ENCODE data around the gene GFPT2.

Gene GFPT2

DNA sequence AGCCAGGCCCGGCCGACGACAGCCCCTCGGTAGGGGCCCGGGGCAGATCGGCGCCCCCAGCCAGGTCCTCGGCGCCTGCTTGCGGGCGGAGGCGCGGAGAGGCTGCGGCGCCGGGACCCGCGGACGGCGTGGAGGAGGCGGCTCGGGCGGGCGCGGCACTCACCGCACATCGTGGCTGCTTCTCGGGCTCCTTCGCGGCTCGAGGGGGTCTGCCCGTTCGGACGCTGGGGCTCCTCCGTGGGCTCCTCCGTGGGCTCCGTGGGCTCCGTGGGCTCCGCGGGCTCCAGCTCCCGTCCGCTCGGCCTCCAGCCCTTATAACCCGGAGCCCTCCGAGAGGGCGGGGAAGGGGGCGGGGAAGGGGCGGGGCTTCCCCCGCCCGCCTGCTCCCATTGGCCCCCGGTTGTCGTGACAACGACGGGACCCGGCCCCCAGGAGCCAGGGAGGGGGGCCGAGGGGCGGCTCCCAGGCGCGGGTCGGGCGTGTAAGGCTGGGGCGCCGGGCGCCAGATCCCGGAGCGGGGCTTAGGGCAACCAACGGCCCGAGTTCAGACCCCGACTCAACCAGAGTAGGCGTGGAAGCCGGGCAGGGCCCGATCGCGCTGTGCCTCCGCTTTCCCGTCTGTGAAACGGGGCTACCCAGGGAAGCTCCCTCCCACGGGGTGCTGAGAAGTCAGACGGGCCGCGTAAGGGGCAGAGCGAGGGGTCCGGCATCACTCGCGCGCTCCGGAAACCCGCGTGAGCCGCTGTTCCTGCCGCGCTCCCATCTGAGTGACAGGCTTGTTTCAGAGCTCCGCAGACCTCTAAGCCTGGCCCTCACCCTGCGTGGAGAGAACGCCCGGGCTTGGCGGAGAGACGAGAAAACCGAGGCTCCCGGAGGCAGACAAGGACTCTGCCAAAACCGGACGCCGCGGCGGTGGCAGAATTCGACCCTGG, at the start of gene GFPT2:
TSS of gene GFPT2 (minus strand) at position 289 of the 932 bp plus-strand sequence. CDS start at position 170, 119 bp downstream.
- H3K4me3 ChIP-seq (ENCODE audit: low read length) = peak within 1 kb of the TSS; percentile 62
- TF ChIP-seq ZNF274 (IDR thresholded peaks at IDR 0.05; ENCODE audit: low read depth, low read length) = no peak

GRCh38 chr5:180402716-180403115, 49.6 kb upstream of the GFPT2 start:
- H3K4me3 ChIP-seq (ENCODE audit: low read length) = no peak overlapping the region
- TF ChIP-seq ZNF274 (IDR thresholded peaks at IDR 0.05; ENCODE audit: low read depth, low read length) = no peak

GRCh38 chr5:180401229-180401907, 48.2 kb upstream of the GFPT2 start:
- no peak overlapping the region for H3K4me3 ChIP-seq (ENCODE audit: low read length)
- no peak for TF ChIP-seq ZNF274 (IDR thresholded peaks at IDR 0.05; ENCODE audit: low read depth, low read length)

GRCh38 chr5:180400416-180400815, 47.3 kb upstream of the GFPT2 start:
- no peak for TF ChIP-seq ZNF274 (IDR thresholded peaks at IDR 0.05; ENCODE audit: low read depth, low read length)
- no peak overlapping the region for H3K4me3 ChIP-seq (ENCODE audit: low read length)

DNA sequence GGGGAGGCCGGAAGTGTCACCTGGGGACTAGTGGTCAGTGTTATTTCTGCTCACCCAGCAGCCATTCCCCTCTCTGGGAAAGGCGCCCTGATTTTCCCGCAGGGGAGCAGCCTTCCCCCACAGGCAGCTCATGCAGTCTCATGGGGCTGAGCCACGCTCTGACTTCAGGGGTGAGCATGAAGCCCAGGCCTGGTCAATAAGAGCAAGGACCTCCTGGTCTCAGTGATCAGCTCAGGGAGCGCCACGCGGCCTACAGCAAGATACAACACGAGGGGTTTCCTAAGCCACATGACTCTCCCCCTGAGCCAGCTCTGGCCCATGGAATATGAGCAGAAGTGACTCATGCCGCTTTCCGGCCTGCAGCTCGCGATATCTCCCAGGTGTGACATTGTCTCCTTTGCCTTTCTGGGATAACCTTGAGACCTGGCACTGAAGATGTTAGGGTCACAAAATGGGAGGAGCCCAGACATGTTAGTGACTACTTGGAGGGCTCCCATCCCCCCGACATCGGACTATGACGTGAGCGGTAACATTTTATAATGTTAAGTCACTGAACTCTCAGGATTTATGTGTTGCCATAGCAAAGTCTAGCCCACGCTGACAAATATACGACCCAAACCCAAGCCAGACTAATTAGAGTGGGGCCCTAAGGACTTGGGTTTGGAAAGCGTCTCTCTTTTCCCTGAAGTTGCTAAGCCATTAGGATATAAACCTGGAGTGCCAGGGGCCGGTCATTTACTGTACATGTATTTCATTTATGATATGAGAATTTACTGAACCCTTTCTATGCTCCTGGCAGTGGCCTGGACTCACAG, 46.5 kb upstream of the GFPT2 start:
- TF ChIP-seq ZNF274 (IDR thresholded peaks at IDR 0.05; ENCODE audit: low read depth, low read length) = no peak
- no peak overlapping the region for H3K4me3 ChIP-seq (ENCODE audit: low read length)

DNA sequence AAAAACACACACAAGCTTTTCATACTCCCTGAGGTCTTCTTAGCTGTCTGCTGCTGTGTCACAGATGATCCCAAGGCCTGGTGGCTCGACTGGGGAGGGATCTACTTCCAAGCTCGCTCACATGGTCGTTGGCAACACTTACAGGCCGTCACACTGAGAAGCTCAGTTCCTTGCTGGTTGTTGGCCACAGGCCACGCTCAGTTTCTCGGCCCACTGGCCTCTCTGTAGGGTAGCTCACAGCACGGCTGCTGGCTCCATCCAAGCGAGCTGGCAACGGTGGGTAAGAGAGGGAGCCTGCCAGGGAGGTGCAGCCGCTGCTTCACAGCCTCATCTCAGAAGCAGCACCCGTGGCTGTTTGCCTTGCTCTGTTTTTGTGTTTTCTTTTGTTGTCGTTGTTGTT, 43.8 kb upstream of the GFPT2 start:
- TF ChIP-seq ZNF274 (IDR thresholded peaks at IDR 0.05; ENCODE audit: low read depth, low read length) = no peak
- no peak overlapping the region for H3K4me3 ChIP-seq (ENCODE audit: low read length)

DNA sequence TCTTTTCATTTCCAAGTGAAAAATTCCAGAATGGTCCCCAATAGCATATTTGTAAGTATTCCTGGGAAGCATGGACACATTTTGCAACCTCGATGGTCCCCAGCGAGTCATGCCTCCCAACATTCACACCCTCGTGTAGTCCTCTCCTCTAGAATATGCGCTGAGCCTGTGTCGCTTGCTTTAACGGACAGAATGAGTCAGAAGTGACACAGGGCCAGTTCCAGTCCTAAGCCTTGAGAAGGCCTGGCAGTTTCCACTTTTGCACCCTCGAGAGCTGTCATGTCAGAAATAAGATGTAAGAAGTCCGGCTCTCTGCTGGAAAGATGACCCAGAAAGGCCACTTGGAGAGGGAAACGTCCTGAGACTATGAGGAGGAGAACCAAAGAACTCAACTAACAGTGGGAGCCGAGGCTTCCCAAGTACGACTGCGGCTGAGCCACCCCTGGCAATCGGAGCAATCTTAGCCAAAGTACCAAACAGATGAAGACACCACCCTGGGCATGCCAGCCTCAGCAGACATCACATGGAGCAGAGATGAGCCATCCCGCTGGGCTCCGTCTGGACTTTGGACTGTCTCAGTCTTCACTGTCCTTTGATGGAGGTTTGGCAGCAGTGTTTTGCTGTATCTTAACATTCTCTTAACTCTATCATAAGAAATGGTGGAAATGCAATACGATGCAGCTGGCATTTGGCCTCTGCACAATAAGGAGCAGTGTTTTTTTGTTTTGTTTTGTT, 42.6 kb upstream of the GFPT2 start:
- no peak for TF ChIP-seq ZNF274 (IDR thresholded peaks at IDR 0.05; ENCODE audit: low read depth, low read length)
- H3K4me3 ChIP-seq (ENCODE audit: low read length) = no peak overlapping the region

DNA sequence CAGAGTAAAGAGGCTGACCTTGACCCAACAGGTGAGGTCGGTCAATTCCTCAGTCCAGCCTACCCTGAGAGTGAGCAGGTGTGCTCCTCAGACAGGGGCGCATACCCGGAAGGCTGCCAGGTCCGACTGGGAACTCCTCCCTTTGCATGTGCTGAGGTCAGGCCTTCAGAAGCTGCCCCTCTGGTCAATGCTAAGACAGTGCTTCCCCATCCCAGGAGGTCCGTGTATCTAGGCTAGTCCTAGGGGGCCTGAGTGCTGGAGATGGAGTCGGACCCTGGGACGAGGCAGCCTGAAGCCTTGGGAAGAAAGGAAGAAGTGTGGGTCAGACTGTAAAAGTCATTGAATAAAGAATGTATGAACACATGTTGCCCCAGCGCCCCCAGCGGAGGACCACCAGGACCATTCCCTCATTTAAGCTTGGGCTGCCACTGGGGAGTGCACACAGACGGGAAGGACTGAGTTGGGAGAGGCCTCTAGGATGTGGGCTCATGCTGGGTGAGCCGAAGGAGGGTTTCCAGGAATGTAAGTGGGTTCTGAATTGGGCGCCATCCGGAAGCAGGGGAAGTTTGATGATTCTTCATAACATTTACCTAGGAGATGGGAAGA, 41.0 kb upstream of the GFPT2 start:
- H3K4me3 ChIP-seq (ENCODE audit: low read length) = no peak overlapping the region
- TF ChIP-seq ZNF274 (IDR thresholded peaks at IDR 0.05; ENCODE audit: low read depth, low read length) = no peak

DNA sequence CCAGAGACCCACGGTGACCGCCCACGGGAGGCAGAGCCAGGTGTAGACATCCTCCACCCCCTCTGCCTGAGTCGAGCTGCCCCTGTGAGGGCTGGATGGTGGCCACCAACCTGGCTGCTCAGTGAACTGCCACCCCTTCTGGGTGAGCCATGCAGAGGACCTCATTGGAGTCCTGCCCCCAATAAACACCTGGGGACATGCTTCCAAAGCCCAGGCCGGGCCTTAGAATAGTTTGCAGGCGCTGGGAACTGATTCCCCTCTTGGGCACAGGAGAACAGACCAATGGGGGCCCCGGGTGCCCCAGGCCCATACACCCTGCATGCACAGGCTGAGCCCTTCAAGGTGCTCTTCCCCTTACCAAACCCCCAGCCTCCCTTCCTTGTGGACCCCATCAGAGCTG, 38.1 kb upstream of the GFPT2 start:
- TF ChIP-seq ZNF274 (IDR thresholded peaks at IDR 0.05; ENCODE audit: low read depth, low read length) = no peak
- no peak overlapping the region for H3K4me3 ChIP-seq (ENCODE audit: low read length)

DNA sequence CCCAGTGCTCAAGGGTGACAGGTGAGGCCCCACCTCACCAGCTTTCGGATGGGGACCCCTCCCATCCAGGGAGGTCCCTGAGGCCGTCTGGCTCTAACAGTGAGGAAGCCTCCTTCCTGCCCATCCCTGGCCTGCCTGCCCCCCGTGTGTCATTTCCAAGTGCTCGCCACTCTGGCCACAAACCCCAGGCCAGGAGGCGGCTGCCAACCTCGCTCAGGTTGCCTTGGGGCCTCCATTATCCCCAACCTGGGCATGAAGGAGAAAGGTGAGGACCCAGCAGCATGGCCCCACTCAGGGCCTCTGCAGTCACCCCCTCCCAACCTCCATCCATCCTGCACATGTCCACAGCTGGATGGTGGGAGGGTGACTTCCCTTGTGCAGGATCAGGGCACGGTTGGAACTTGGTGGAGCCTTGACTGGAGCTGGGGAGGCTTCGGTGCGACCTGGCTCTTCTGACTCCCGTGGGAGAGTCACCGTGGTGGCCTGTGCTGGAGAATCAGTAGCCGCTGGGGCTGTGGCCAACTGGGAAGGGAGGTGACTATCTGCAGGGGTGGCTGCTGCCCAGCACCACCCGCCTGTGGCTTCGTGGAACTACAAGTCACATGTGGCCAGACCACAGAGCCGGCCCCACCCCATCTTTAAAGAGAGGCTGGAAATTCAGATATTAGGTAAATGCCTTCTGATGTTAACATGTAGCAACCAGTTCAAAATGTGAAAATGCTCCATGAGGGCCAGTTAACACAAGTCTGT, 37.5 kb upstream of the GFPT2 start:
- no peak overlapping the region for H3K4me3 ChIP-seq (ENCODE audit: low read length)
- TF ChIP-seq ZNF274 (IDR thresholded peaks at IDR 0.05; ENCODE audit: low read depth, low read length) = no peak

GRCh38 chr5:180389252-180390101, 36.3 kb upstream of the GFPT2 start:
- TF ChIP-seq ZNF274 (IDR thresholded peaks at IDR 0.05; ENCODE audit: low read depth, low read length) = no peak

GRCh38 chr5:180387798-180388197, 34.7 kb upstream of the GFPT2 start:
- no peak for TF ChIP-seq ZNF274 (IDR thresholded peaks at IDR 0.05; ENCODE audit: low read depth, low read length)
- no peak overlapping the region for H3K4me3 ChIP-seq (ENCODE audit: low read length)

More at GRCh38 chr5:180389252-180390101, 36.3 kb upstream of the GFPT2 start:
- no peak overlapping the region for H3K4me3 ChIP-seq (ENCODE audit: low read length)
